H1 (cell line): ENCODE results near the gene MAPK1.

ENCODE experiments used
- CHD2 ChIP-seq: IDR thresholded peaks from 2 replicates; pipeline ENCODE4 v1.6.1; 2012; ENCODE audit warnings: low read length, improper control_type of control experiment
- CTCF ChIP-seq, 3 experiments: IDR thresholded peaks; 1 replicate in 2 of 3; 2 replicates in 1 of 3; pipeline versions ENCODE4 v1.5.1 to v1.6.1; 2011; ENCODE audit warnings: low read length in 3 of 3, mild to moderate bottlenecking in 3 of 3, inconsistent platforms in 2 of 3, low read depth in 1 of 3, moderate library complexity in 1 of 3; ENCODE audit not compliant: insufficient read depth in 1 of 3; ENCODE audit errors: control extremely low read depth in 1 of 3
- POLR2A ChIP-seq, 2 experiments: IDR thresholded peaks; 1 replicate in 1 of 2; 2 replicates in 1 of 2; pipeline ENCODE4 v1.6.1; 2011; ENCODE audit warnings: low read depth in 2 of 2, low read length in 2 of 2, mild to moderate bottlenecking in 2 of 2; ENCODE audit errors: control extremely low read depth in 1 of 2
- TCF12 ChIP-seq: IDR thresholded peaks from 2 replicates; pipeline ENCODE4 v1.6.1; 2011; ENCODE audit warnings: low read depth, mild to moderate bottlenecking, low read length

- TF ChIP-seq POLR2A (IDR thresholded peaks at IDR 0.05; ENCODE audit: control extremely low read depth in 1 of 2, low read depth in 2 of 2, low read length in 2 of 2): no peak
- TF ChIP-seq CTCF (IDR thresholded peaks at IDR 0.05; ENCODE audit: control extremely low read depth in 1 of 3, insufficient read depth in 1 of 3, low read depth in 1 of 3, low read length in 3 of 3): no peak
- no peak for TF ChIP-seq CHD2
- no peak for TF ChIP-seq TCF12
Measured at GRCh38 chr22:21802056-21802455, 65.4 kb downstream of the MAPK1 start.
